Measurements from ENCODE around the gene AXL.

Gene AXL

GRCh38 chr19:41206926-41207750, 11.9 kb upstream of the AXL start:
- no peak for DNase-seq (ENCODE audit: low spot score)

- no peak for DNase-seq (ENCODE audit: low spot score)
Measured at GRCh38 chr19:41214161-41214560, 4.9 kb upstream of the AXL start.

GRCh38 chr19:41217741-41218140, 1.3 kb upstream of the AXL start:
- DNase-seq (ENCODE audit: low spot score), result no peak

- DNase-seq (ENCODE audit: low spot score), result no peak
Measured at GRCh38 chr19:41218249-41218614, 791 bp upstream of the AXL start.

- peak; percentile 62 for DNase-seq (ENCODE audit: low spot score)
Measured at GRCh38 chr19:41219924-41220567, 1.0 kb downstream of the AXL start.

- no peak for DNase-seq (ENCODE audit: low spot score)
Measured at GRCh38 chr19:41220811-41221210, 1.8 kb downstream of the AXL start.

GRCh38 chr19:41221514-41222205, 2.6 kb downstream of the AXL start:
- no peak for DNase-seq (ENCODE audit: low spot score)

- no peak for DNase-seq (ENCODE audit: low spot score)
Measured at GRCh38 chr19:41222240-41222639, 3.2 kb downstream of the AXL start.

- DNase-seq (ENCODE audit: low spot score), result peak; percentile 86
Measured at GRCh38 chr19:41223431-41224234, 4.6 kb downstream of the AXL start.

- no peak for DNase-seq (ENCODE audit: low spot score)
Measured at GRCh38 chr19:41224632-41225031, 5.6 kb downstream of the AXL start.

- DNase-seq (ENCODE audit: low spot score), result peak; percentile 93
Measured at GRCh38 chr19:41225238-41226052, 6.4 kb downstream of the AXL start.

- DNase-seq (ENCODE audit: low spot score), result peak; percentile 92
Measured at GRCh38 chr19:41226053-41226873, 7.2 kb downstream of the AXL start.

GRCh38 chr19:41226874-41227390, 7.9 kb downstream of the AXL start:
- no peak for DNase-seq (ENCODE audit: low spot score)

GRCh38 chr19:41228486-41228885, 9.5 kb downstream of the AXL start:
- no peak for DNase-seq (ENCODE audit: low spot score)

GRCh38 chr19:41229338-41229737, 10.3 kb downstream of the AXL start:
- DNase-seq (ENCODE audit: low spot score), result peak; percentile 51

GRCh38 chr19:41230067-41230857, 11.2 kb downstream of the AXL start:
- DNase-seq (ENCODE audit: low spot score), result no peak

- DNase-seq (ENCODE audit: low spot score), result no peak
Measured at GRCh38 chr19:41232686-41233085, 13.7 kb downstream of the AXL start.

- no peak for DNase-seq (ENCODE audit: low spot score)
Measured at GRCh38 chr19:41233748-41234240, 14.8 kb downstream of the AXL start.

GRCh38 chr19:41234512-41235168, 15.6 kb downstream of the AXL start:
- DNase-seq (ENCODE audit: low spot score), result no peak
